ENCODE data around the gene BCL10. TPM values are rescaled to one million over a fixed set of nuclear protein-coding genes. Genes with fewer than 3 reads are reported as not detected.

BCL10 gene
- total and polyA plus RNA-seq, 8 donors = 6.1 to 42.7 (median 25.7) TPM

DNA sequence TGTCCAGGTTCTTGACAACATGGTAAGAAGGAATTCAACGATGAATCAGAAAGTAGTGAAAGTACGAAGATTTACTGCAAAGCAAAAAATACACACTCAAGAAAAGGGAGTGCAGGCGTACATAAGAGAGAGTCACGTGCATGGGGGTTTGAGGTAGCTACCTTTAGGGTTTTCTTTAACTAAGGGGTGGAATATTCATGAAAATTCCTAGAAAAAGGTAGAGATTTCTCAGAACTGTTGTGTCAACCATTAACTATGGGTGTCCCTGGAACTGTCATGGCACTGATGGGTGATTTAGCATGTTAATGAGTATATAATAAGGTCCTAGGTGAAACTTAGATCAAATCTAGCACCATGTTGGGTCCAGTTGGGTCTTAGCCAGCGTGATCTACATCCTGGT, 53.1 kb downstream of the BCL10 start:
- H3K9me3 ChIP-seq = no peaks in the 10 kb centered on the region
- H3K36me3 ChIP-seq = no peaks in the 10 kb centered on the region
- H3K4me3 ChIP-seq = no peak overlapping the region
- intact Hi-C loops (cut with DNase I; ENCODE audit: low total_unique reads) = no loop called here
- no peaks in the 10 kb centered on the region for H3K27me3 ChIP-seq
- peaks cover 20 to 57% (median 35%) of the 10 kb centered on the region in 4 donors for H3K4me1 ChIP-seq
- no peak for DNase-seq
- WGBS, 5 donors = 67 to 78% (median 70%) methylated on average over 5 of the region's 5 CpGs
- no peak for TF ChIP-seq POLR2AphosphoS5 (IDR thresholded peaks at IDR 0.05)
- no peak for TF ChIP-seq POLR2A (IDR thresholded peaks at IDR 0.05)
- no peak for TF ChIP-seq EP300 (IDR thresholded peaks at IDR 0.05)
- TF ChIP-seq, protein P1, sequence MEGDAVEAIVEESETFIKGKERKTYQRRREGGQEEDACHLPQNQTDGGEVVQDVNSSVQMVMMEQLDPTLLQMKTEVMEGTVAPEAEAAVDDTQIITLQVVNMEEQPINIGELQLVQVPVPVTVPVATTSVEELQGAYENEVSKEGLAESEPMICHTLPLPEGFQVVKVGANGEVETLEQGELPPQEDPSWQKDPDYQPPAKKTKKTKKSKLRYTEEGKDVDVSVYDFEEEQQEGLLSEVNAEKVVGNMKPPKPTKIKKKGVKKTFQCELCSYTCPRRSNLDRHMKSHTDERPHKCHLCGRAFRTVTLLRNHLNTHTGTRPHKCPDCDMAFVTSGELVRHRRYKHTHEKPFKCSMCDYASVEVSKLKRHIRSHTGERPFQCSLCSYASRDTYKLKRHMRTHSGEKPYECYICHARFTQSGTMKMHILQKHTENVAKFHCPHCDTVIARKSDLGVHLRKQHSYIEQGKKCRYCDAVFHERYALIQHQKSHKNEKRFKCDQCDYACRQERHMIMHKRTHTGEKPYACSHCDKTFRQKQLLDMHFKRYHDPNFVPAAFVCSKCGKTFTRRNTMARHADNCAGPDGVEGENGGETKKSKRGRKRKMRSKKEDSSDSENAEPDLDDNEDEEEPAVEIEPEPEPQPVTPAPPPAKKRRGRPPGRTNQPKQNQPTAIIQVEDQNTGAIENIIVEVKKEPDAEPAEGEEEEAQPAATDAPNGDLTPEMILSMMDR (IDR thresholded peaks at IDR 0.05) = no peak
- H3K27ac ChIP-seq = peak overlapping the region in 1 of 5 donors; percentile 41

DNA sequence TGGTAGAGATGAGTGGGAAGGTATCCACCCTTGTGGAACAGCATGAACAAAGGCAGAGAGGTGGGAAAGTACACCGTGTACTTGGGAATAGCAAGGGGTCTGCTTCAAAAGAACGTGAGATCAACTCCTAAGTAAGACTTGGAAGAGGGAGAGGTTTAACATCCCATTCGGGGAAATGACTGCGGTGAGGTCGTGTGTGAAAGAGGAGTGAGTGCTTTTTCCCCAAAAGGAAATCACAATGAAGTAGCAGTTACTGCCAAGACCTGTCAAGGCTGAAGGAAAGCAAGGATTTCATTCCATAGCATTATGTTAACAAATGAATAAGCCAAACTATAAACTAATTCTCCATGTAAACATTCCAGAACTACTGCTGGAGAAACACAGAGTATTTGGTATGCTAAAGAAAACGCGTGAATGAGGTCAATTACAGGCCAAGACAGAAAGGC, 55.7 kb downstream of the BCL10 start:
- TF ChIP-seq POLR2A (IDR thresholded peaks at IDR 0.05) (no peak), POLR2AphosphoS5 (IDR thresholded peaks at IDR 0.05) (peak in 1 of 3 donors; percentile 46), EP300 (IDR thresholded peaks at IDR 0.05) (peak; percentile 71)
- intact Hi-C loops (cut with DNase I; ENCODE audit: low total_unique reads) = no loop called here
- Histone ChIP-seq H3K27ac (peak overlapping the region in 4 of 5 donors; percentile 8 to 61 (median 27)), H3K27me3 (no peaks in the 10 kb centered on the region), H3K4me3 (no peak overlapping the region), H3K36me3 (no peaks in the 10 kb centered on the region), H3K9me3 (no peaks in the 10 kb centered on the region), H3K4me1 (peaks cover 16 to 51% (median 29%) of the 10 kb centered on the region in 4 donors)
- peak in 1 of 2 donors; percentile 82 for DNase-seq
- 24 to 37% (median 27%) methylated on average over 7 of the region's 7 CpGs for WGBS, 5 donors

DNA sequence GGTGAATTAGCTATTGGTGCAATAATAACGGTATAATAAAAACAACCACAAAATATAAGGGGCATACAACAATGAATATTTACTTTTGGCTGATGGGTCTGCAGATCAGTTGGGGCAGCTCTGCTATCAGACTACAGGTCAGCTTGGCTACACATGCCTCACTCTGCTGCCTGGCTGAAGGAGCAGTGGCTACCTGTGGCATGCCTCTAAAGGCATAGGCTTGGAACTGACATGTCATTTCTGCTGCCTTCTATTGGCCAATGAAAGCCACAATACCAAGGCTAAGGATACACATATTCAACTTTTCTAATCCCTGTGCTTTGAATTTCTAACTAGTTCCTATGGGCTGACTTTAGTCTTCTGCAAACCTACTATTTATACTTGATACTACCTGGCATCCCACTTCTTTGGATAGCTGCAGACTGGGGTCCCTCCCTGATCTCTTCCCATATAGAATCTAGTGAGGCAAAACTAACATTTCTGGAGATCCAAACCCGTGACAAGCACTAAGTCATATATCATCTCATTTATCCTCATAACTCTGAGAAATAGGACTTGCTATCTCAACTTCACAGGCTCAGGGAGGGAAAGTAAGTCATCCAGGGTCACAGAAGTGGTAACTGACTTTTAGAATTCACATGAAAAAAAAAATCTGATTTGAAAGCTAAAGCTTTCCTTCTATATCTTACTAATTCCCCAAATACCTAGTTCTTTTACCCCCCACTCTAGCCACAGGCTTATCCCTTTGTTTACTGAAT, 56.4 kb downstream of the BCL10 start:
- H3K36me3 ChIP-seq = no peaks in the 10 kb centered on the region
- 82 to 89% (median 84%) methylated on average over 2 of the region's 2 CpGs for WGBS, 5 donors
- TF ChIP-seq EP300 (IDR thresholded peaks at IDR 0.05) (no peak), POLR2AphosphoS5 (IDR thresholded peaks at IDR 0.05) (no peak), POLR2A (IDR thresholded peaks at IDR 0.05) (no peak)
- TF ChIP-seq, protein P1 (IDR thresholded peaks at IDR 0.05) = no peak
- H3K27ac ChIP-seq = peak overlapping the region in 4 of 5 donors; percentile 8 to 61 (median 27)
- intact Hi-C loops (cut with DNase I; ENCODE audit: low total_unique reads) = no loop called here
- peaks cover 11 to 43% (median 22%) of the 10 kb centered on the region in 4 donors for H3K4me1 ChIP-seq
- H3K4me3 ChIP-seq = no peak overlapping the region
- no peaks in the 10 kb centered on the region for H3K27me3 ChIP-seq
- DNase-seq = no peak
- H3K9me3 ChIP-seq = no peaks in the 10 kb centered on the region

DNA sequence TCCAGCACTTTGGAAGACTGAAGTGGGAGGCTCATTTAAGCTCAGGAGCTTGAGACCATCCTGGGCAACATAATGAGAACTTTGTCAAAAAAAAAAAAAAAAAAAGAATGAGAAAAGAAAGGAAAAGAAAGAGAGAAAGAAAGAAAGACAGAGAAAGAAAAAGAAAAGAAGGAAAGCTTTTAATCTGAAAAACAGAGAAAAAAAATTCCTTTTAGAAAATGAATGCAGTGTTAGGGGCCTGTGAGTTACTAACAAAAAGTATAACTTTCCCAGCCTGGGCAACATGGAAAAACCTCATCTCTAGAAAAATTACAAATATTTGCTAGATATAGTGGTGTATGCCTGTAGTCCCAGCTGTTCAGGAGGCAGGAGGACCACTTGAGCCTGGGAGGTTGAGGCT, 59.7 kb downstream of the BCL10 start:
- H3K4me3 ChIP-seq = no peak overlapping the region
- TF ChIP-seq, protein P1 (IDR thresholded peaks at IDR 0.05) = no peak
- TF ChIP-seq POLR2A (IDR thresholded peaks at IDR 0.05) (no peak), POLR2AphosphoS5 (IDR thresholded peaks at IDR 0.05) (no peak), EP300 (IDR thresholded peaks at IDR 0.05) (no peak)
- no peaks in the 10 kb centered on the region for H3K9me3 ChIP-seq
- peaks cover 0 to 20% (median 6%) of the 10 kb centered on the region in 4 donors for H3K4me1 ChIP-seq
- no peak overlapping the region for H3K27ac ChIP-seq
- H3K27me3 ChIP-seq = no peaks in the 10 kb centered on the region
- intact Hi-C loops (cut with DNase I; ENCODE audit: low total_unique reads) = no loop called here
- DNase-seq = no peak
- no peaks in the 10 kb centered on the region for H3K36me3 ChIP-seq

Small RNA genes within 50 kb of the gene (small RNA-seq; reads per million reads assigned to genes)
- gene RF00019 = 0 reads per million in 4 donors

Other genes with a start within 250 kb of the BCL10 start
- gene MCOLN3, start 228.1 kb downstream of the BCL10 start, total RNA-seq = 1 to 10 TPM in 2 of 5 donors, under 1 TPM in 1, not detected in 2; 0.89 to 7.3 (median 2.6) TPM
- gene MCOLN3, start 228.1 kb downstream of the BCL10 start, polyA plus RNA-seq = 1 to 10 TPM in 2 of 3 donors, under 1 TPM in 1; 1.00 to 1.4 (median 1.4) TPM
- 10 to 100 TPM; 13.0 to 45.3 (median 36.6) TPM for gene SYDE2, start 75.6 kb downstream of the BCL10 start, total RNA-seq
- gene SYDE2, start 75.6 kb downstream of the BCL10 start, polyA plus RNA-seq = 1 to 10 TPM in 2 of 3 donors, under 1 TPM in 1; 0.75 to 1.2 (median 1.2) TPM
- 10 to 100 TPM in 3 of 5 donors, 1 to 10 TPM in 2; 5.8 to 39.3 (median 23.5) TPM for gene C1orf52, start 17.0 kb downstream of the BCL10 start, total RNA-seq
- 10 to 100 TPM; 11.1 to 16.8 (median 11.9) TPM for gene C1orf52, start 17.0 kb downstream of the BCL10 start, polyA plus RNA-seq
- gene DDAH1, start 188.5 kb upstream of the BCL10 start, total RNA-seq = 100 to 1,000 TPM in 1 of 5 donors, 10 to 100 TPM in 4; 39.7 to 113 (median 58.4) TPM
- gene DDAH1, start 188.5 kb upstream of the BCL10 start, polyA plus RNA-seq = 10 to 100 TPM; 10.6 to 23.1 (median 20.0) TPM